DOHH2 (cell line): ENCODE results near the gene STK36.

Experiments
- CTCF ChIP-seq: fragments of 200-600 bp; sonication (generic); IDR thresholded peaks from one replicate; pipeline ENCODE4 v1.5.1; 2014; ENCODE audit warnings: antibody characterized with exemption, mild to moderate bottlenecking, low read depth, low read length; ENCODE audit not compliant: poor library complexity, severe bottlenecking
- EZH2phosphoT487 ChIP-seq: fragments of 200-600 bp; sonication (generic); IDR thresholded peaks from 2 replicates; pipeline ENCODE4 v1.6.1; 2017; ENCODE audit warnings: borderline replicate concordance, mild to moderate bottlenecking, antibody characterized with exemption, low read length, moderate library complexity, mixed read lengths

DNA sequence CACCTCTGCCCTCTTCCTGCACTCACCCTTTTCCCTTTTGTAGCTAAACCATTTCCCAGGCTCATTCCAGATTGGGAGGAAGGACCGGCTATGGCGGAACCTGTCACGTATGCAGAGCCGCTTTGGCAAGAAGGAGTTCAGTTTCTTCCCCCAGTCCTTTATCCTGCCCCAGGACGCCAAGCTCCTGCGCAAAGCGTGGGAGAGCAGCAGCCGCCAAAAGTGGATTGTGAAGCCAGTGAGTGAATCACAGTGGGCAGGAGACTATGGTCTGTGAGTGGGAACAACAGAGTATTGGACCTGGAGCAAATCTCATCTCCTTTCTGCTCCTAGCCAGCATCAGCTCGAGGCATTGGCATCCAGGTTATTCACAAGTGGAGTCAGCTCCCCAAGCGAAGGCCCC, 75.1 kb downstream of the STK36 start:
- TF ChIP-seq CTCF (no peak), EZH2phosphoT487 (no peak)
